ENCODE measurements around the gene FAM47E. TPM values are rescaled to one million over a fixed set of nuclear protein-coding genes. Genes with fewer than 3 reads are reported as not detected.

FAM47E gene
- total and polyA plus RNA-seq, 9 of the 15 experiments (the other 6 are each of a cell fraction or from before 2014, with no cell fraction given): 3.7 to 15.6 (median 6.4) TPM

GRCh38 chr4:76271248-76271647 is 19.7 kb downstream of the FAM47E start:
- no peak for FAIRE-seq
- Histone ChIP-seq H3K27ac (ENCODE audit: extremely low read depth, low read depth, low read length) (no peak overlapping the region), H3K27me3 (ENCODE audit: control insufficient read depth in 2 of 2, insufficient read depth in 2 of 2, low read length in 2 of 2) (no peaks in the 10 kb centered on the region), H3K79me2 (ENCODE audit: control insufficient read depth, insufficient read depth, low read length) (no peaks in the 10 kb centered on the region), H2AFZ (ENCODE audit: low read depth, low read length) (peak overlapping the region; percentile 24; the same call in 1 of the 2 replicates), H3K4me1 (replicated peaks in 1 of 2; ENCODE audit: control insufficient read depth in 2 of 2, insufficient read depth in 2 of 2, low read length in 2 of 2) (no peaks in the 10 kb centered on the region; a peak in 1 of 5 replicates), H3K36me3 (ENCODE audit: control insufficient read depth, insufficient read depth, low read length) (no peaks in the 10 kb centered on the region; the same call in 2 of the 3 replicates), H4K20me1 (replicated peaks; ENCODE audit: control insufficient read depth, insufficient read depth, low read length) (no peaks in the 10 kb centered on the region), H3K9ac (ENCODE audit: insufficient read depth in 1 of 2, low read depth in 2 of 2, low read length in 2 of 2) (no peak overlapping the region), H3K9me3 (replicated peaks; ENCODE audit: control insufficient read depth, insufficient read depth, low read depth, low read length) (no peaks in the 10 kb centered on the region), H3K4me2 (ENCODE audit: insufficient read depth, low read length) (no peak overlapping the region), H3K9me1 (ENCODE audit: control insufficient read depth, insufficient read depth, low read length) (no peaks in the 10 kb centered on the region), H3K4me3 (no peak overlapping the region)
- no peak for DNase-seq (ENCODE audit: extremely low read depth in 1 of 4, low spot score in 3 of 4)
- in situ Hi-C loops (cut with MboI) (no loop called here), intact Hi-C loops (cut with micrococcal nuclease) (no loop called here)
- POLR2A ChIA-PET: interaction anchor here (0.6 to 1.2 kb wide), 3 partner anchors 30 to 58 kb away, joined by 3 read pairs; partner anchors contain the start of gene SCARB2
- 43% methylated on average over 6 of the region's 6 CpGs for WGBS (ENCODE audit: insufficient coverage, low coverage, missing lambda C conversion rate)
- CTCF ChIA-PET (ENCODE audit: low intra/inter-chr PET ratio): no interaction called here
- no TSS peak for BruUV-seq (replicated peaks)
- ATAC-seq: no peak
- peak; percentile 92 for TF ChIP-seq C11orf30 (IDR thresholded peaks at IDR 0.05; ENCODE audit: low read depth)
- TF ChIP-seq ZNF431 (CRISPR knock-in tag; IDR thresholded peaks at IDR 0.05): no peak
- peak; percentile 92 for TF ChIP-seq MAFK (IDR thresholded peaks at IDR 0.05; ENCODE audit: low read length)
- peak; percentile 92 for TF ChIP-seq MAFF (IDR thresholded peaks at IDR 0.05; ENCODE audit: low read length)
- TF ChIP-seq NR2C2 (CRISPR knock-in tag; IDR thresholded peaks at IDR 0.05): no peak
- no peak for TF ChIP-seq NR2C2 (tag; IDR thresholded peaks at IDR 0.05)
- TF ChIP-seq ZNF77 (CRISPR knock-in tag; IDR thresholded peaks at IDR 0.05): no peak
- TF ChIP-seq ZNF316 (IDR thresholded peaks at IDR 0.05): peak; percentile 96
- TF ChIP-seq DPF2 (IDR thresholded peaks at IDR 0.05): no peak
- TF ChIP-seq ZNF175 (CRISPR knock-in tag; IDR thresholded peaks at IDR 0.05; ENCODE audit: low read depth): no peak
- TF ChIP-seq SRSF7 (optimal IDR thresholded peaks at IDR 0.05; ENCODE audit: low read depth, low read length): no peak
- peak; percentile 88 for TF ChIP-seq MAFG (tag; conservative IDR thresholded peaks at IDR 0.05)
- no peak for TF ChIP-seq KHSRP (IDR thresholded peaks at IDR 0.05)
